GM19025 (cell line): Measurements from ENCODE around the gene IL10RA.
"Not testable (repeated sequence)": the region's sequence is repeated elsewhere in the genome, so short reads cannot be mapped to it uniquely, and the experiment has no call there.

Experiments
- ATAC-seq: cut with Tn5 transposase; IDR thresholded peaks from one replicate; pipeline ENCODE4 v1.9.1; 2021; ENCODE audit warnings: mild to moderate bottlenecking, low read depth, moderate library complexity; ENCODE audit not compliant: unreplicated experiment

Gene IL10RA

GRCh38 chr11:118004543-118005223 lies 18.5 kb downstream of the IL10RA start:
- no peak for ATAC-seq

- ATAC-seq: no peak
Measured at GRCh38 chr11:118005224-118006152, 19.3 kb downstream of the IL10RA start.

DNA sequence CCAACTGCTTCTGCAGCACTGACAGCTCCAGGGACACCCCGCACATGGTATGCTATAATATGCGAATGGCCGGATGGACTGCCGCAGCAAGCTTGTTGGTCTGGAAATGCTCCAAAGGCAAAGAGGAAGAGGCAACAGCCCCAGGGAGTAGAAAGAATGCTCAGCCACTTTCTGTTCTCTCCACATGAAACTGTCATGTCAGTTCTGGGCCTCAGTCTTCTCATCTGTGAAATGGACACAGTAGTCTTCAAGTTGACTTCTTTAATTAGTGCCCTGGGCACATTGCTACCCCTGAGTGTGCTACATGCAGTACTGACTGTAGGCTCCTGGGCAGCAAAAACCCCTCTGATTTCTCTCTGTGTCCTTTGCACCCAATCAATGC lies 19.9 kb downstream of the IL10RA start:
- ATAC-seq: no peak

DNA sequence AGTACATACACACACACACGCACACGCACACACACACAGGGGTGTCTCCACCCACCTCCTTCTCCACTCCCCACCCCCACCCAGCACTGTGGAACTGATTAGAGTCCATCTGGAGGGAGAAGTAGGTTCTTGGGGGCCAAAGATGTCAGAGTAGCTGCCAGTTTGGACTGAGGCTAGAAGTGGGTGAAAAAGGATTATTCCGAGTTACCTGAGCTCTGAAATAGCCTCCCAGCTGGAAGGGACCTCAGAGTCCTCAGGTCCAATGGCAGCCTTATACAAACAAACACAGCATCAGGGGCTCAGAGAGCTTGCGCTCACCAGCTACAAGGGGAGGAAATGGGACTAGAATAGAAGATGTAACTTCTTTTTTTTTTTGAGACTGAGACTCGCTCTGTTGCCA lies 20.8 kb downstream of the IL10RA start:
- no peak for ATAC-seq

DNA sequence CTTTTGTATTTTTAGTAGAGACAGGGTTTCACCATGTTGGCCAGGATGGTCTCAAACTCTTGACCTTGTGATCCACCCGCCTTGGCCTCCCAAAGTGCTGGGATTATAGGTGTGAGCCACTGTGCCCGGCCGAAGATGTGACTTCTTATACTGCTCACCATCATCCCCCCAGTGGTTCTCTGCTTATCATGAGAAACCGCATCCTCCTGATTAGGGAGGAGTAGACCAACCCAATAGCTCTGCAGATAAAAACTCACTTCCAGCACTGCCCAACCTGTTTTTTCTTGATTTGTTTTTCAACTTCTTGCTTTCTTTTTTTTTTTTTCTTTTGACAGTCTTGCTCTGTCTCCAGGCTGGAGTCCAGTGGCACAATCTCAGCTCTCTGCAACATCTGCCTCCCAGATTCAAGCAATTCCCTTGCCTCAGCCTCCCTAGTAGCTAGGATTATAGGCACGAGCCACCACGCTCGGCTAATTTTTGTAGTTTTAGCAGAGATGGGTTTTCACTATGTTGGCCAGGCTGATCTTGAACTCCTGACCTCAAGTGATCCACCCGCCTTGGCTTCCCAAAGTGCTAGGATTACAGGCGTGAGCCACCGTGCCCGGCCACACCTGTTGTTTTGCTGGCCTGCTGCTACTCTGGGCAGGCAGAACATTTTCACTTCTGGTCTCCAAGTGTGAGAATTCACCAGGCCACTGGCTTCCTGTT lies 21.5 kb downstream of the IL10RA start:
- ATAC-seq: not testable (repeated sequence)

GRCh38 chr11:118008271-118008911 lies 22.2 kb downstream of the IL10RA start:
- no peak for ATAC-seq

DNA sequence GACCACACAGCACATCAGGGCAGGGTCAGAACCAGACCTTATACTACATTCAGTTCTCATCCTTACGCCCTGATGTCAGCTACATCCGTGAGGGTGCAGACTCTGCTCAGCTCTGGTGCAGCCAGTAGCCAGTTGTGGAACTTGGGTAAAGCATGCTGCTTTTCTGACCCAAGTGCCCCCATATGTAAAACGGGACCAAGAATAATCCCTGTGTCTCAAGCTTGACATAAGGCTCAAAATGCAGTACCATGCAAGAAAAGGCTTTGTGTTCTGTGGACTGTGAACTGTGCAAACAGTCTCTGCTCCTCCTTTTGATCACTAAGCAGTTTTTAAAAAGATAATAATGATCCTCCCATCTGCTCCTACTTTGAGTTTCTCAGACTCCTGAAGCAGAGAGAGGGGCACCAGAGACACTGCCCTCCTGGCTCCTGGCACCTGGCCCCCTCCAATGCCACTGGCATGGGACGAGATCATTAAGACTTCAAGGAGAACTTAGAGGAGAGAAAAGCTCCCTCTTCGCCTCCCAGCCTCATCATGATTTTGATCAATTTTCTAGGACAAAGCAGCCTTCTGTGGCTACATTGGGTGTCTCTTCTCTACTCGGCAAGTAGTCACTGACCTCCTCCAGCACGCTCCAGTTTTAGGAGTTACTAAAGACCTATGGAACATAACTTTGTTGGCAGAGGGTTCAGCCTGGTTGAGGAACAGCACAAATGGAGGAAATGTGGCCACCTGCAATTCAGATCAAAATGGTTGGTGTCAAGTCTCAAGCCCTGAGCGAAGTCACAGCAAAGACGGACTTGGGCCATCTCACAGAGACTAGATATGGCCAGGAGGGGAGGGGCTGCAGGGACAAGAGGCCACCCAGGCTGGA lies 23.9 kb downstream of the IL10RA start:
- ATAC-seq: no peak

DNA sequence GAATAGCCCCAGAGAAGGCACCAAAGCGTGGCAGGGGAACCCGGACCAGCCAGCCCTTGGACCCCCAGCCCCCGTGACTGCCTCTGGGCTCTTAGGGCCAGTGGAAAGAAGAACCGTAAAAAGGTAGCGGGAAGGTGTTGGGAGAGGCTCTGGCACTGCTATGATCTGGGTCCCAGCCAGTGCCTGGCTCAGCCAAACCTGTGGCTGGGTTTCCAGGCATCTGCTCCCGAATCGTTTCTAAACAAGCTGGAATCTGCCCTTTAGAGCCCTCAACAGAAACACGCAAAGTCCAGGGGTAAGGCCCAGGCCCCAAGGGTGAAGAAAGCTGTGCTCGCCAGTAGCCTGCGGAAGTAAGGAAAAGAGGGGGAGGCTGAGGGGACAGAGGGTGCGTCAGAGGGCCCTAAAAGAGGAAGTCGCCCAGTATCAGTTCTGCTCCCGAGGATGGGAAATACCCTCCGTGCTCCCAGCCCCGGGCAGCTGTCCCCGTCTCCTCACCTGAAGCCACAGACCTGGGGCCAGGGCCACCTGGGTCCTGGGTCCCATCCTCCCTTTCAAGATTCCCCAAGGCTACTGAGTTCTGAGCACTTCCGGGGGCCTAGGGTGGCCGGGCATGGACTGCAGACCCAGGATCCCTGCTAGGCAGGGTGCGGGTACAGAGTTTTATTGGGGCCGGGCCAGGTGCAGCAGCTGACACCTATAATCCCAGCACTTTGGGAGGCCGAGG lies 24.7 kb downstream of the IL10RA start:
- peak; percentile 77 for ATAC-seq

GRCh38 chr11:118012083-118012669 lies 26.0 kb downstream of the IL10RA start:
- ATAC-seq: no peak

GRCh38 chr11:118014022-118014421 lies 27.8 kb downstream of the IL10RA start:
- ATAC-seq: no peak

DNA sequence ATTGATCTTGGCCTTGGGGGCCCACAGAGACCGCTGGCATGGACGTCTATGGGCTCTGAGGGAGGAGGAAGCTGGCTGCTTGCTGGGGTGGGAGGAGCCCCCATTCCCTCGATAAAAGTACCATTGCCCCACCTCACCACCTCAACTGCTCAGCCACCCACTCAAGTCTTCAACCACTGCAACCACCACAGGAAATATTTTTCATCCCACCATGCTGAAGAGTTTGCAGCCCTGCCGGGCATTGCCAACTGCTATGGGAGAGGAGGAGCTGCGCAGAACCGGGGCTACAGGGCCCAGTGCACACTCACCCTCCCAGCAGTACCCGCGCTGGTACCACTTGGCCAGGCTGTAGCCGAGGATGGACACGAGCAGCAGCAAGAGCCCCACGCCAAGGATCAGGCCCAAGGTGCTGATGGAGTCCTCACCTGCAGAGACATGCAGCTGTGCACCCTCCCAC lies 29.2 kb downstream of the IL10RA start:
- no peak for ATAC-seq

DNA sequence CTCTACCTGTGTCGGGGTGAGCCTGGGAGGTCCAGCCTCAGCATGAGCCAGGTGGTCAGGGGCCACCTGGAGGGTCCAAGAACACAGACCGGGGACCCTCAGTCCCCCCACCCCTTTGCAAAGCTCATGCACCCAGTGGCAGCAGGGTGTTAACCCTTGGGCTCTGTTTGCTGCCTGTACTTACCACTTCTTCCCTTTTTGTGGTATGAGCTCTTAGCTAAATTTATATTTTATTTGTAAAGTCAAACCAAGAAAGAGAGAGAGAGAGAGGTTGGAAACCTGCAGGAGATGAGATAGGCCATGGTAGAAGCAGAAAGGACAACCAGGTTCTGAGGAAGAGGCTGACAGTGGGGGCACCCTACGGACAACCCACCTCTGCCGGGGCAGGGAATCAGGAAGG lies 29.9 kb downstream of the IL10RA start:
- ATAC-seq: no peak

DNA sequence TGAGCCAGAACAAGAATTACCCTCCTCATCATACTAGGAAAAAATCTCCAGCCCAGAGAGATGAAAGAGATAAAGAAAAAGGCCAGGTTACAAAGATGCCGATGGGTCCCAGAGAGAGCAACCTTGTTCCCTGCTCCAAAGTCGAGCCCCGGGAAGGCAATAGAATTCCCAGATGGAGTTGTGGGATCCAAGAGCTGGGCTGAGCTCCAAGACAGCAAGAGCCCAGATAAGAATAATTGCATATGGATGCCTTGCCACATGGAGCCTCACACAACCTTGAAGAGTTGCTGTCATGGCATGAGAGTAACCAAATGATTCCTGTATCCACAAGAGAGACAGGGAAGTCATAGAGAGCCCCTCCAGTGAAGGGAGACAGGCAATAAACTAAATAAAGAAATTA lies 30.9 kb downstream of the IL10RA start:
- ATAC-seq: no peak

DNA sequence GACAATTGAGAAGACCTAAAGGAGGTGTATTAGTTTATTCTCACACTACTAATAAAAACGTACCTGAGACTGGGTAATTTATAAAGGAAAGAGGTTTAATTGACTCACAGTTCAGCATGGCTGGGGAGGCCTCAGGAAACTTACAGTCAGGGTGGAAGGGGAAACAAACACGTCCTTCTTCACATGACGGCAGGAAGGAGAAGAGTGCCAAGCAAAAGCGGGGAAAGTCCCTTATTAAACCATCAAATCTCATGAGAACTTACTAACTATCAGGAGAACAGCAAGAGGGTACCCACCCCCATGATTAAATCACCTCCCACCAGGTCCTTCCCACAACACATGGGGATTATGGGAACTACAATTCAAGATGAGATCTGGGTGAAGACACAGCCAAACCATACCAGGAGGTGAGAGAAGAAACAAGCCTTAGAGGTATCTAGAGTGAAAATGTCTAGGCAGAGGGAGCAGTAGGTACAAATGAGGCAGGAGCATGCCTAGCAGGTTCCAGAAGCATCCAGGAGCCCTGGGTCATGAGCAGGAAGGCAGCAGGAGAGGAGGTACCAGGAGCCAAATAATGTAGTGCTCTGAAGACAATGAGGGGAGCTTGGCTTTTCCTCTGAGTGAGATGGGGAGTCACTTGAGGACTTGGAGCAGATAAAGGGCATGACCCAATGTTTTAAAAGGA lies 31.6 kb downstream of the IL10RA start:
- ATAC-seq: no peak

GRCh38 chr11:118018401-118018800 lies 32.2 kb downstream of the IL10RA start:
- ATAC-seq: no peak

DNA sequence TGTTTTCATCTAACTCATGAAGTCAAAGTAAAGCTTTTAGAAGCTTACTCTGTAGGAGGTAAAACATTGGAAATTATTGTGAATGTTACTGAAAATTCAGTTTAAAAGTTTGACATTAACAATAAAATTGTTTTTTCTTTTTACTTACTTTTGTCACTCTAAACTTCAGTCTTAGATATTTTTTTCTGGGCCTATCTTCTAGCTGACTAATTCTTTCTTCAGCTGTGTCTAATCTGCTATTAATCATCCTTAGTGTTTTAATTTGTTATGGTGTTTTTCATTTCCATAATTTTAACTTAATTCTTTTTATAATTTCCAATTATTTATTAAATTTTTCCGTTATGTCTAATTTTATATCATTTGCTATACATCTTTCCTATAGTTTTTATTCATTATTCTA lies 35.0 kb downstream of the IL10RA start:
- ATAC-seq: no peak

- ATAC-seq: no peak
Measured at GRCh38 chr11:118027694-118028093, 41.5 kb downstream of the IL10RA start.

GRCh38 chr11:118028626-118029025 lies 42.4 kb downstream of the IL10RA start:
- ATAC-seq: no peak
